GM18508 (cell line): ENCODE results near the gene FIS1.
A peak's percentile ranks its signal among the peaks of the same experiment; 100 is the strongest.

Experiments used
- ATAC-seq: cut with Tn5 transposase; IDR thresholded peaks from one replicate; pipeline ENCODE4 v1.9.1; 2021; ENCODE audit warnings: moderate number of reproducible peaks; ENCODE audit not compliant: insufficient read depth, unreplicated experiment

FIS1 gene

GRCh38 chr7:101236292-101236835 lies 8.5 kb downstream of the FIS1 start:
- no peak for ATAC-seq

- no peak for ATAC-seq
Measured at GRCh38 chr7:101235522-101235921, 9.4 kb downstream of the FIS1 start.

GRCh38 chr7:101235050-101235449 lies 9.8 kb downstream of the FIS1 start:
- no peak for ATAC-seq

- ATAC-seq, result no peak
Measured at GRCh38 chr7:101234636-101235035, 10.2 kb downstream of the FIS1 start.

- no peak for ATAC-seq
Measured at GRCh38 chr7:101233907-101234547, 10.9 kb downstream of the FIS1 start.

- no peak for ATAC-seq
Measured at GRCh38 chr7:101232141-101232850, 12.6 kb downstream of the FIS1 start.

GRCh38 chr7:101231644-101232043 lies 13.2 kb downstream of the FIS1 start:
- ATAC-seq, result no peak

- ATAC-seq, result no peak
Measured at GRCh38 chr7:101226721-101227120, 18.2 kb downstream of the FIS1 start.

GRCh38 chr7:101225650-101226049 lies 19.2 kb downstream of the FIS1 start:
- no peak for ATAC-seq

- ATAC-seq, result no peak
Measured at GRCh38 chr7:101223528-101223927, 21.4 kb downstream of the FIS1 start.

- ATAC-seq, result no peak
Measured at GRCh38 chr7:101222275-101222830, 22.5 kb downstream of the FIS1 start.

- ATAC-seq, result no peak
Measured at GRCh38 chr7:101220295-101220694, 24.6 kb downstream of the FIS1 start.

- ATAC-seq, result peak; percentile 4
Measured at GRCh38 chr7:101218236-101219125, 26.4 kb downstream of the FIS1 start.

- ATAC-seq, result peak; percentile 62
Measured at GRCh38 chr7:101217388-101218235, 27.3 kb downstream of the FIS1 start, which contains the start of the genes PLOD3 and ZNHIT1. PLOD3 (minus strand) TSS chr7:101217581; CDS start chr7:101217274, 307 bp downstream. ZNHIT1 (plus strand) TSS chr7:101218165; CDS start chr7:101218196, 31 bp downstream.

GRCh38 chr7:101216860-101217387 lies 28.0 kb downstream of the FIS1 start:
- ATAC-seq, result peak; percentile 3

- ATAC-seq, result no peak
Measured at GRCh38 chr7:101216001-101216859, 28.7 kb downstream of the FIS1 start.

GRCh38 chr7:101212014-101212413 lies 32.9 kb downstream of the FIS1 start:
- ATAC-seq, result no peak

- no peak for ATAC-seq
Measured at GRCh38 chr7:101211501-101211900, 33.4 kb downstream of the FIS1 start.
